Stimulated activated CD4-positive, alpha-beta T cell treated with anti-CD3 and anti-CD28 coated beads, Interleukin-2, amount 100 ng/mL, for 48 hours (primary cell): ENCODE data around the gene MARF1.
"Not testable (repeated sequence)": the region's sequence is repeated elsewhere in the genome, so short reads cannot be mapped to it uniquely, and the experiment has no call there.

Experiments used
- DNase-seq, 2 donors: peaks; one replicate each; pipeline ENCODE4 v3.0.0-alpha.2; 2020

Gene MARF1

GRCh38 chr16:15620611-15621195 lies 22.3 kb downstream of the MARF1 start:
- DNase-seq: no peak

GRCh38 chr16:15618392-15618791 lies 24.6 kb downstream of the MARF1 start:
- no peak for DNase-seq

DNA sequence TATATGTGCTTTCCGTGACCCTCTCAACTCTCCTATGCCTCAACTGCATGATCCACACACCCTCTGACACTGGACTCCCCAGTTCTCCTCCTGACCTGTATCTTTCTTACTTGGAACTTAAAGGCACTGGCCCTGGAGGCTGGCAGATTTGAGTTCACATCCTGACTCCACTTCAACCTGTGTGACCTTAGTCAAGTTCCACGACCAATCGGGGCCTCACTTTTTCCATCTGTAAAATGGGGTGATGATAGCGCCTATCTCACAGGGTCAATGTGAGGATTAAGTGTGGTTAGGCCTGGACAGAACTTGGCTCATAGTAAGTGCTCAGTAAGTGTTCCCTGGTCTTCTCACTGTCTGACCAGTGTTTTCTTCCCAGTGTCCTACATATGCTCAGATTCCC lies 25.1 kb downstream of the MARF1 start:
- DNase-seq: no peak

DNA sequence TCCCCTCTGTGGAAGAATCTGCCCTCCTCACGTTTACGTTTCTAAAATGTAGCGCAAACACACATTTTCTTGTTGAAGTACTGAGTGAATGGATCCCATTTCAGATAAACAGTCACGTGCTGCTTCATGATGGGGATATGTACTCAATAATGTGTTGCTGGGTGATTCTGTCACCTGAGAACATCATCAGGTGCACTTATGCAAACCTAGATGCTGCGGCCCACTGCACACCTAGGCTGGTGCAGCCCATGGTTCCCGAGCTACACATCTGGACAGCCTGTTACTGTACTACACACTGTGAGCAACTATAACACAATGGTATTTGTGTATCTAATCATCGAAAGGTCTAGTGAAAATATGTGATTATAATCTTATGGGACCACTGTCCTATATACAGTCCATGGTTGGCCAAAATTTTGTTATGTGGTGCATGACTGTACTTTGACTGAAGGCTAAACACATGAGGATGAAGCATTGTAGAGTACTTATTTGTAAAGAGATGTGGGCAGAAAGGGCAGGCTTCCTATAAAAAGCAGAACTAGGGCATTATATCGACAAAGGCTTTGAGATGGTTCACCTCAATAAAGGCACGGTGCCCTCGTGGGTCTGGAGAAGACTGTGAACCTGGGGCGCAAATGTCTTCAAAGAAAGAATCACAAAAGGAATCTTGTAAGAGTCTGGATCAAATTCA lies 26.3 kb downstream of the MARF1 start:
- no peak for DNase-seq

- DNase-seq: no peak
These were observed 26.9 kb downstream of the MARF1 start for GRCh38 chr16:15616012-15616411.

- DNase-seq: no peak
These were observed 29.3 kb downstream of the MARF1 start for GRCh38 chr16:15613676-15614075.

DNA sequence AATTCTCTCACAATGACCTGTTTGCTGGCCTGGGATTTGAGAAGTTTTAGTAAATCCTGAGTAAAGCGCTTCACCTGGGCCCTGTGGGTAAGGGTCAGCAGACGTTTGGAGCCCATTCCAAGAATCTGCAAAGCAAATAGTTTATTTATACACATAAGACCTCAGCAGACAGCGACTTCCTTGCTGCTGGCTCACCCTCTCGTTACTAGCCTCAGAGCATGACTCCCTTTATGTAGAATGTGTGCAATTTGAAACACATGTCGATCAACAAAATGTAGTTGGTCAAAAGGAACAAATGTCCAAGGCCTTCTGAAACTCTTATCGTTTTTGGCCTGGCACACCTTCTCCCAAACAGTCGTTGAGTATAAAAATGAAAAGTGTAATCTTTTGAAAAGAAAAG lies 31.3 kb downstream of the MARF1 start:
- no peak for DNase-seq

DNA sequence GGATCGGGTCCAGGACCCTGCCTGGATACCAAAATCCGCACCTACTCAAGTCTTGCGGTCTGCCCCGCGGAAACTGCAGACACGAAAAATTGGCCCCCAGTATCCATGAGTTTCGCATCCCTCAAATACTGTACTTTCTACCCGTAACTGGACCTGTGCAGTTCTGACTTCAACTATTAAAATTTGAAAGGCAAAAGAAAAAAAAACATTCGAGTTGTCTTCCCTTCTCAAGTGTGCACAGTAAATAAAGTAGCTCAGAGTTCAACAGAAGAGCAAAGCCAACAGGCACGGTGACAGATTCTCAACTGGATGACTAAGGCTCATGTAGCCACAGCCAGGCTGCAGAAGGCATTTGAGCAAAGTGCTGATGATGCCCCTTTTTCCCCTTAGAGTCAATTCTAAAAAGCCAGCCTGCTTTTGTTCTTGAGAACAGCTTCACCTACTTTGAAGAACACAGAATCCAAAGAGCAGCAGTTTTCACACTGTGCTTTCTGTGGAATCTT lies 32.5 kb downstream of the MARF1 start:
- no peak for DNase-seq

- DNase-seq: no peak
These were observed 33.7 kb downstream of the MARF1 start for GRCh38 chr16:15609286-15609649.

- no peak for DNase-seq
These were observed 34.3 kb downstream of the MARF1 start for GRCh38 chr16:15608398-15609285.

DNA sequence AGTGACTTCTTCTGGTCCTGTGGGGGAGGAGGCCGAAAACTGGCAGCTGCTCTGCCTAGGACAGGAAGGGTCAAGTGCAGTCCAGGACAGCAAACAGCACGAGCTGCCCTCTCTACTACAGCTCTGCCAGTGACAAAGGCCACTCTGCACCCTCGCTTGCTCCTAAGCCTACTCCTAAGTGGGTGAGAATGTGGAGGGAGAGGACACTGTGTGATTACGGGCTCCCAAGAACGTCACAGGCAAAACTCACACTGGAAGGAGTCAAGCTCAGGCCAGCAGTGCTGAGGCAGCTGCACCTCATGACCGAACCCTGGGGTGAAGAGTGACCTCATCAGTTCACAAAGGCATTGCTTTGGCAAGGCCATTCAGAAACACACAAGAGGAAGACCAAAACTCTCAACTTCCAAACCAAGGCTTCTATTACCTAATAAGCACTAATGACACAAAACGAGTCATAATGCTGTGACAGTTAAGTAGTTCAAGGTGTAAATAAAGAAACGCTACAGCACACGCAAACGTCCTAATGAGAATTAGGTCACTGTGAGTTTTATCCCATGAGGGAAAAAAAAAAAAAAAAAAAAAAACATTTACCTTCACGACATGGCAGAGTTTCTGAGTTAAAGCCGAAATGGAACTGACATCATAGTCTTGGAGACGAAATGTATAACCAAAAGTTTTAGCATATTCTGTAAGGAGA lies 35.1 kb downstream of the MARF1 start:
- no peak for DNase-seq

DNA sequence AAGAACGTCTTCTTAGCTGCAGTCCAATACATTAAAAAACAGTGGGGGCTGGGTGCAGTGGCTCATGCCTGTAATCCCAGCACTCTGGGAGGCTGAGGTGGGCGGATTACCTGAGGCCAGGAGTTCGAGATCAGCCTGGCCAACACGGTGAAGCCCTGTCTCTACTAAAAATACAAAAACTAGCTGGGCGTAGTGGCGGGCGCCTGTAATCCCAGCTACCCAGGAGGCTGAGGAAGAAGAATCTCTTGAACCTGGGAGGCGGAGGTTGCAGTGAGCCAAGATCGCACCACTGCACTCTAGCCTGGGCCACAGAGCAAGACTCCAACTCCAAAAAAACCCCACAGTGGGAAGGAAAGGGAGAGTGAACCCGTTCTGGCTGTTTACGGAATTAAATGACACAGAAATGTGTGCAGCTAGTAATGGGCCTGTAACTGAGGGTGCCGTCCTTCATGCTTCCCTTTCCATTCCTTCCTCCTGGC lies 35.7 kb downstream of the MARF1 start:
- DNase-seq: not testable (repeated sequence)

DNA sequence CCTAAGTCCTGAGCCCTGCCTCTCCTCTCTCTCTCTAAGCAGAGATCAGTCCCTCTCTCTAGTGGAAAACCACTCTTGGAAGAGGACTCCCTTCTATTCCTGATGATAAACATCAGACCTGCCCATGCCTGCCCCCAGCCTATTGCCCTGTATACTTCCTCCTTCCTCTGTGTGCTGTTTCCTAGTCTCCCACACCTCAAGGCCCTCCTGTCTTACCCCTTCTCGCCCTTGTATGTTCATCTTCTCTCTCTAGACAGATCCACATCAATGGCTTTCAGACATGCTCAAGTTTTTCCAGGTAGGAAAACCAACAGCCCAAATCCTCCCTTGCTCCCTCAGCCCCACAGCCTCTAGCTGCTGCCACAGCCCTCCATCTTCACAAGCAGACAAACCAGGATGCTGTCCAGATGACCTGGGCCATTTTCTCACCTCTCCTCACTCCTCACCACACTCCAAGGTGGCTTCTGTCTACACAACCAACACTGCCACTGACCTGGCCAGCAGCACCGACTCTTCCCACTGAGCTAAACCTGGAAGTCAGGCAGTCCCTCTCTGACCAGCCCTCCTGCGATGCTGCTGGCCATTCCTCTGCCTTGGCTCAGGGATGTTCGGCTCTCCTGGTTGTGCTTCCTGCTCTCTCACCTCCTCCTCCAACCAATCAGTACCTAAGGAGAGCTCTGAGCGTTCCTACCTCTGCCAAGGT lies 36.3 kb downstream of the MARF1 start:
- DNase-seq: no peak

DNA sequence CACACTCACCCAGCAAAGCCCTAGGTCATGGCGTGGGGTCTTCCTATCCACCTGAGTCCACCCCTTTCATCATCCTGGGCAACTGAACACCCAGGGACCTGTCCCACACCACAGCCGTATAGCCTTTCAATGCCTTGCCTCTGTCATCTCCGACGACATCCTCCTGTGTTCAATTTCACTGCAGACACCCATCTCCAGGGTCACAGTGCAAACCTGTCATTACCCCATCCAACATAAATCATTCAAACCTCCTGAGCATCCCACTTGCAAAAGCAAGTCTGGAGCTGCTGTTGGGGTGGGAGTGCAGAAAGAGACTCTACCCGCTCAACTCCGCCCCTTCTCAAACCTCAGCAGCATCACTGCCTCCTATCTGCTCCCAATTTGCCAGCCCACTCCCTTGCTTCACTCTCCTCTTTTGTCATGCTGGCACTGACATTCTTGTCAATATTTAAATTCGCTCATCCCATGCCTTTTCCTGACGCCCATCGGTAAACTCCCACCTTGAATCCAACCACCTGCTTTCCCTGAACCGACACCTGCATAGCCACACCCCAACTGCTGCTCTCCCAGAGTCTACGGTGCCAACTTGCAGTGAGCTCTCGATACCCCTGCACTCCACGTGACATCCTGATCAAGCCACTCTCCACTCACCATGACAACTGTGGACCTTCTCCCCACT lies 37.0 kb downstream of the MARF1 start:
- no peak for DNase-seq

- no peak for DNase-seq
These were observed 38.2 kb downstream of the MARF1 start for GRCh38 chr16:15604460-15605440.

GRCh38 chr16:15602285-15603044 lies 40.5 kb downstream of the MARF1 start:
- DNase-seq: no peak

- DNase-seq: no peak
These were observed 41.6 kb downstream of the MARF1 start for GRCh38 chr16:15601212-15601879.

GRCh38 chr16:15599303-15600070 lies 43.5 kb downstream of the MARF1 start:
- no peak for DNase-seq
